GF-D8 (cell line): Measurements from ENCODE around the gene MTMR1.
A peak's percentile ranks its signal among the peaks of the same experiment; 100 is the strongest.

Experiments used
- DNase-seq: peaks from one replicate; lab custom pipeline; 2025; lab: John Stamatoyannopoulos, UW

MTMR1 gene

GRCh38 chrX:150692831-150693724 is at the start of gene MTMR1:
MTMR1 (plus strand) TSS chrX:150693396; CDS start chrX:150693531, 135 bp downstream.
- no peak for DNase-seq

- no peak for DNase-seq
Measured at GRCh38 chrX:150643958-150644357, 49.2 kb upstream of the MTMR1 start.

- no peak for DNase-seq
Measured at GRCh38 chrX:150644422-150644821, 48.8 kb upstream of the MTMR1 start.

- no peak for DNase-seq
Measured at GRCh38 chrX:150647331-150647730, 45.9 kb upstream of the MTMR1 start.

- no peak for DNase-seq
Measured at GRCh38 chrX:150648296-150648940, 44.8 kb upstream of the MTMR1 start.

GRCh38 chrX:150649096-150649870 is 43.9 kb upstream of the MTMR1 start:
- DNase-seq, result no peak

- no peak for DNase-seq
Measured at GRCh38 chrX:150651906-150652305, 41.3 kb upstream of the MTMR1 start.

- no peak for DNase-seq
Measured at GRCh38 chrX:150655788-150656187, 37.4 kb upstream of the MTMR1 start.

GRCh38 chrX:150663073-150663472 is 30.1 kb upstream of the MTMR1 start:
- DNase-seq, result no peak

GRCh38 chrX:150664290-150664689 is 28.9 kb upstream of the MTMR1 start:
- no peak for DNase-seq

GRCh38 chrX:150676221-150676620 is 17.0 kb upstream of the MTMR1 start:
- DNase-seq, result no peak

GRCh38 chrX:150680974-150681373 is 12.2 kb upstream of the MTMR1 start:
- no peak for DNase-seq

- DNase-seq, result no peak
Measured at GRCh38 chrX:150683112-150683511, 10.1 kb upstream of the MTMR1 start.

GRCh38 chrX:150683536-150684146 is 9.6 kb upstream of the MTMR1 start:
- no peak for DNase-seq

GRCh38 chrX:150688911-150689451 is 4.2 kb upstream of the MTMR1 start:
- DNase-seq, result no peak

GRCh38 chrX:150690126-150690525 is 3.1 kb upstream of the MTMR1 start:
- DNase-seq, result no peak

GRCh38 chrX:150692296-150692695 is 900 bp upstream of the MTMR1 start:
- no peak for DNase-seq

- peak; percentile 38 for DNase-seq
Measured at GRCh38 chrX:150693725-150694574, 754 bp downstream of the MTMR1 start.

- no peak for DNase-seq
Measured at GRCh38 chrX:150694738-150695410, 1.7 kb downstream of the MTMR1 start.

GRCh38 chrX:150696331-150696730 is 3.1 kb downstream of the MTMR1 start:
- DNase-seq, result peak; percentile 4
